RCC 7860 (cell line): Measurements from ENCODE around the gene AKNAD1.

ENCODE experiments used
- DNase-seq: peaks from one replicate; pipeline ENCODE4 v3.0.0-alpha.2; 2015; ENCODE audit warnings: low spot score
- FAIRE-seq: peaks from 2 replicates; lab custom pipeline; 2012; peaks lifted over from hg19 to GRCh38; lab: Jason Lieb, UNC

Gene AKNAD1

GRCh38 chr1:108863984-108864383, 7.1 kb upstream of the AKNAD1 start:
- FAIRE-seq (no peak), DNase-seq (no peak)

- DNase-seq (no peak), FAIRE-seq (no peak)
These were observed 6.0 kb upstream of the AKNAD1 start for GRCh38 chr1:108862698-108863477.

GRCh38 chr1:108862017-108862610, 5.2 kb upstream of the AKNAD1 start:
- DNase-seq: no peak
- FAIRE-seq: no peak

DNA sequence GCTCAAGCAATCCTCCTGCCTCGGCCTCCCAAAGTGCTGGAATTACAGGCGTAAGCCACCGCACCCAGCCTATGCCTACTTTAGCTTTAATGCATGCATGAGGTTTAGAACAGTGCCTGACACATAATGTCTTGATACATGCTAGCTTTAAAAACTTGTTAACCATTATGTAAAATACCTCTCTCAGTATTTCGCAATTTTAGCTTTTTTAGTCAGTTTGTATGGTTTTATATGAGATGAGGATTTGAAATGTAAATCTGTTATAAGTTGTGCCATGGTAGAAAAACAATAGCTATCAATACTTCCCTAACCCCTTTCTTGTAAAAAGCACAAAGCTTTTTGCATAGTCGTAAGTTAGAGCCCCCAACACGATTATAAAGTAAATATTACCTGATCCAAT, 4.7 kb upstream of the AKNAD1 start:
- DNase-seq (no peak), FAIRE-seq (no peak)

- no peak for DNase-seq
- FAIRE-seq: no peak
These were observed 3.5 kb upstream of the AKNAD1 start for GRCh38 chr1:108860190-108860907.

DNA sequence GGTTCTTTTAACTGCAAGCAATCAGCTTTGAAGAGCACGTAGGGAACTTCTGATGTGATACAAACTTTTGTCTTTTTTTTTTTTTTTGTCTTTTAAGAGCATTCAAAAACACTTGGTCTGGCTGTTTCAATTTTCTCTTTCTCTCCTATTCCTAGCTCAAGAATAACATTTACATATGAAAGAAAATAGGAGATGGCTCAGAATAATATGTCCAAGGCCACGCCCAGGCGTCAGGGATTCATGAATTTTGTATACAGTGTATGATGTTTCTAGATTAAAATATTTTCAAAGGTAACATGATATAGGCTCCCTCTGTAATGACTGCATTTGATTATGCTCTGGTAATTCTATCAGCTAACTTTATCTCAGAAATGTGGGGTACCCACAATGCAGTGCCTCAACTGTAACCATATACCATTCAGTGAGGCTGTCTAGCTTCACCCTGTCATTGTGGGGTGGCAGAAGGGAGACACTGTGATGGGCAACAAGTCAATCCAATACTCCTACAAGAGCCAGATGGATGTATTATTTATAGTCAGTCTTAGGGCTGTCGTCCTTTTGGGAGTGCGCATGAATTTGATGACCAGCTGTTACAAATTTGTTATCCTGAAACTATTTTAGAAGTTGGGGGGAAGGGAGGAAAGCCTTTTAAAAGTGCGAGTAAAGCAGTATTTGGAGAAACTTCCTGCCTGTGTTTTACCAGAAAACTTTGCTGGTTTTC, 1.5 kb upstream of the AKNAD1 start:
- no peak for DNase-seq
- FAIRE-seq: no peak

GRCh38 chr1:108854221-108855019, 2.5 kb downstream of the AKNAD1 start:
- no peak for FAIRE-seq
- no peak for DNase-seq

GRCh38 chr1:108852221-108852975, 4.5 kb downstream of the AKNAD1 start:
- FAIRE-seq (no peak), DNase-seq (no peak)

- no peak for FAIRE-seq
- no peak for DNase-seq
These were observed 5.3 kb downstream of the AKNAD1 start for GRCh38 chr1:108851567-108851966.

GRCh38 chr1:108850929-108851328, 6.0 kb downstream of the AKNAD1 start:
- FAIRE-seq (no peak), DNase-seq (no peak)

DNA sequence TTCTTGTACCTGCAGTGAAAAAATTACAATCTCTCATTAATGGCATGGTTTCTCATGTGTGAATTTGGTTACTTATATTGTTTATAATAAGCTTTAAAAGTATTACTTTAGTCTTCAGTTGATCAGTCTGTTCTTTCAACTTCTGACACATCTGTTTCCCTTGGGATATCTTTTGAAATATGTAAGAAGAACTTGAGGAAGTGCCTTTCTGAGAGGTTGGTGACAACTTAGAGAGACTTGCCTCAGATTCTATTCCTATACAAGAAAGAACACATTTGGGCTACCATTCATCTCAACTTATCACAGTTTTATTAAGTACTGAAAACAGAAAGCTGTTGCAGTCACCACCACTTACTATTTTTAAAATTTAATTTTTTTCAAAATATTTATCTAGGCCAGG, 8.1 kb downstream of the AKNAD1 start:
- FAIRE-seq (no peak), DNase-seq (no peak)

DNA sequence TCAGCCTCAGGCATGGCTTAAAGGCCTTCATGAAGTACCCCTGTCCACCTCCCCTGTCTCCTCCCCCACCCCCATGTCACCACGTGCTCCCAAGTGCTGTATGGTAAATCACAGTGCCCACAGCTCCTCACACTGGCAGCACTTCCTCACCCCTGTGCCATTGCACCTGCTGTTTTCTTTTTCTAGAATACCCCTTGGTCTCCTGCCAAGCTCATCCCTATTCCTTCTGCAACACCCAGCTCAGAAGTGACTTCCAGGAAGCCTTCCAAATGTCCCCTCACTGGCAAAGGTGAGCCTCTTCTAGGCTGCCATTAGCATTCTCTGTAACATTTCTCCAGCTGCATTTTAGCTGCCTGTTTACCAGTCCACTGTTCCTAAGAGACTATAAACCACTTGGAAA, 9.4 kb downstream of the AKNAD1 start:
- DNase-seq (no peak), FAIRE-seq (no peak)

- FAIRE-seq (no peak), DNase-seq (no peak)
These were observed 10.9 kb downstream of the AKNAD1 start for GRCh38 chr1:108845991-108846390.

DNA sequence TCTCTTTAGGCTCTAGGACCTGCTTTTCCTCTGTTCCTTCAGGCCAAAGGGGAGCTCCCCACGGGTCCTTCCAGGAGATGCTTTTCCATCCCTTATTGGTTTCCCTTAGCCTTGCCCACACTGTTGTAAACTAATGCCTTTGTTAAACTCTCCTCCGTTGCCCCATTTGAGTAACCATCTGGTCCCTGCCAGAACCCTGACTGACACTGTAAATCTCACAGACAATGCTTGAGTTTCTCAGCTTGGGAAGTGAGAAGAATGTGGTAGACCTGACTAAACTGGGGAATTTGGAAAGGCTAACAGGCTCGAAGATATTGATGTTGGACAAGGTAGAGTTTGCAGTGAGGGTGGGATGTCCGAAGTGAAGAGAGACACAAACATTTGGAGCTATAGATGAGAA, 11.4 kb downstream of the AKNAD1 start:
- DNase-seq: no peak
- FAIRE-seq: no peak

GRCh38 chr1:108843390-108844137, 13.3 kb downstream of the AKNAD1 start:
- DNase-seq (no peak), FAIRE-seq (no peak)

DNA sequence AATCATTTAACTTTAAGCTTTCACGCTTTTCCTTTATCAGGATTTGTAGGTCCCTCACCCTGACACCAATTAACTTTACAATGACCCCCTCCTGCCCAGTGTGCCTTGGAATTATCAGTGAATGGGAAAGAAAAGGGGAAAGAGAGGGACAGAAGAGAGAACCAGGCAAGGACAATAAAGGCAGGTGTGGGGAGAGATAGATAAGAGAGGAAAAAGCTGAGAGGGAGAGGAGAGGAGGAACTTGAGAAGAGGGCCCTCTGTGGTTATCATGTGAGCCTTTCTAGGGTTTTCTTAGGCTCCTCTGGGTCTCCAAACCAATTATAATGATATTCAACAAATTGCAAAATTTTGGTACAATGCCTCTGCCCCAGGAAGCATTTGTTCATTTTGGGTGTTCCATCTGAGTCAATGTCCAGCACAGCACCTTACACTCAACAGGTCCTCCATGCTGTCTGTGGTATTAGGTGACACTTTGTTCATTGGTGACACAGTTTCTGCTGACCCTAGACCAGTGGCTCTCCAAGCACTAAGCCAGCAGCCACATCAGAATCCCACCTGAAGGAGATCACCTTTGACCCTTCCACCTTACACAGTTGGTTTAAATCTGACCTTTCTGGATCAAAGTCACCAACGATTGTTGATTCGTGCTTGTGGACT, 14.2 kb downstream of the AKNAD1 start:
- FAIRE-seq (no peak), DNase-seq (no peak)

DNA sequence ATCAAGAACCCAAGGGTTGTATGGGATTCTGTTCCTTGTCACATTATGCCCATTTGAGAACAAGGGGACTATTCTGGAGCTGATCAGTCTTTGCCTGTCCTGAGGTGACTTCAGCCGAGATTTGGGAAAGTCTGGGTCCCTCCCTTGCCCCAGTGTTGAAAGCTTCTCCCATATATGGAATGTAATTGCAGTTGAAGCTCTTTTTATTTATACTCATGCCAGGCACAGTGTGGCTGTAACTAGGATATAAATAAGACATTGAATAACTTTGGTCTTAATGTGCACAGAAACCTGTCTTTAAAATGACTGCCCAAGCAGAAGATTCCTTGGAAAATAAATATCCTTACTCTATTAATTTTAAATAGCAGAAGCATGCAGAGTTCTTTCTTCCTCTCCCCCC, 15.2 kb downstream of the AKNAD1 start:
- no peak for DNase-seq
- no peak for FAIRE-seq

DNA sequence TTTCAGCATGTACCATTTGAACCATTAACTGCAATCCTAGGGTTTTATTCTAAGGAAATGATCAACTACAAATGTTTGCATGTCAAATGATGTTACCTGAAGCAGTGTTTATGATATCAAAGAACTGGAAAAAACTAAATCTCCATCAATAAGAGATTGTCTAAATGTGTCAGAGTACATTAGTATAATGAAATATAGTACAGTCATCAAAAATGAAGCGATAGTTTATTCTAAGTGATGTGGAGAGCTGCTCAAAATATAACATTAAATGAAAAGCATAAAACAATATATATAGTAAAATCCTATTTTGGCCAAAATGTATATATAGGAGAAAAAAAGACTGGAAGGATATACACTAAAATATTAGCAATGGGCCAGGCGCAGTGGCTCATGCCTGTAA, 24.0 kb downstream of the AKNAD1 start:
- DNase-seq: no peak
- no peak for FAIRE-seq

DNA sequence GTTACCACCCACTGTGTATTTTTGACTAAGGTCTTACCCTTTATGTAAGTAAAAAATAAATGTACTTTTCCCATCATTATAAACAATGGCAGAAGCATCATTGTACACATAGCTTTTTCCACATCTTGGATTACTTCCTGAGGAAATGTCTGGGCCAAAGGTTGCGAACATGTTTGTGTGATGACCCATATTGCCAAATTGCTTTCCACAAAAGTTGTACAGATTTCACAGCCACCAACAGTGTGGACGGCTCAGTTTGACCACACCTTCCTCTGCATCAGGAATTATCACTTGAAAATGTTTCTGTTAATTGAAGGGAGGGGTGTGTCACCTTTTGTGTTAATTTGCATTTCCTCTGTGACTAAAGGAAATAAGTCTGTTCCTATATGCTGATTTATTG, 25.7 kb downstream of the AKNAD1 start:
- FAIRE-seq (no peak), DNase-seq (no peak)
